PFSK-1 (cell line): ENCODE measurements around the gene CEP112.

Source experiments
- POLR2AphosphoS5 ChIP-seq: IDR thresholded peaks from 2 replicates; pipeline ENCODE4 v1.6.1; 2012; ENCODE audit warnings: low read depth, mild to moderate bottlenecking, control low read depth, low read length, moderate library complexity
- SIN3A ChIP-seq: IDR thresholded peaks from 2 replicates; pipeline ENCODE4 v1.6.1; 2012; ENCODE audit warnings: mild to moderate bottlenecking, low read length, moderate library complexity, borderline replicate concordance; ENCODE audit not compliant: insufficient read depth
- TF ChIP-seq, protein P1 (sequence below), 2 experiments: IDR thresholded peaks; 2 replicates each; pipeline versions ENCODE4 v1.6.1 to v1.8.0; 2011 to 2012; ENCODE audit warnings: low read depth in 2 of 2, low read length in 2 of 2, control low read depth in 1 of 2, inconsistent platforms in 1 of 2, mild to moderate bottlenecking in 1 of 2, moderate library complexity in 1 of 2; ENCODE audit not compliant: insufficient read depth in 1 of 2

DNA sequence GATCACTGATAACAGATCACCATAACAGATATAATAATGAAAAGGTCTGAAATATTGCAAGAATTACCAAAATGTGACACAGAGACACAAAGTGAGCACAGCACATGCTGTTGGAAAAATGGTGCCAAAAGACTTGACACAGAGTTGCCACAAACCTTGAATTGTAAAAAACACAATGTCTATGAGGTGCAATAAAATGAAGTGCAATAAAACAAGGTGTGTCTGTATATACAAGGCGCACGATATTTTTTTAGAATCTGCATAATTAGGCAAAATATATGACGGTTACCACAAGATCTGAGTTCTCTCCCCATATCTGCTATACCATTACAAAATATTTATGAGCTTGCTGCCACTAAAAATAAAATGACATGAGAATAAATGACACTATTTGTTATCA lies 458.6 kb downstream of the CEP112 start:
- TF ChIP-seq POLR2AphosphoS5: no peak
- no peak for TF ChIP-seq SIN3A
- TF ChIP-seq, protein P1, sequence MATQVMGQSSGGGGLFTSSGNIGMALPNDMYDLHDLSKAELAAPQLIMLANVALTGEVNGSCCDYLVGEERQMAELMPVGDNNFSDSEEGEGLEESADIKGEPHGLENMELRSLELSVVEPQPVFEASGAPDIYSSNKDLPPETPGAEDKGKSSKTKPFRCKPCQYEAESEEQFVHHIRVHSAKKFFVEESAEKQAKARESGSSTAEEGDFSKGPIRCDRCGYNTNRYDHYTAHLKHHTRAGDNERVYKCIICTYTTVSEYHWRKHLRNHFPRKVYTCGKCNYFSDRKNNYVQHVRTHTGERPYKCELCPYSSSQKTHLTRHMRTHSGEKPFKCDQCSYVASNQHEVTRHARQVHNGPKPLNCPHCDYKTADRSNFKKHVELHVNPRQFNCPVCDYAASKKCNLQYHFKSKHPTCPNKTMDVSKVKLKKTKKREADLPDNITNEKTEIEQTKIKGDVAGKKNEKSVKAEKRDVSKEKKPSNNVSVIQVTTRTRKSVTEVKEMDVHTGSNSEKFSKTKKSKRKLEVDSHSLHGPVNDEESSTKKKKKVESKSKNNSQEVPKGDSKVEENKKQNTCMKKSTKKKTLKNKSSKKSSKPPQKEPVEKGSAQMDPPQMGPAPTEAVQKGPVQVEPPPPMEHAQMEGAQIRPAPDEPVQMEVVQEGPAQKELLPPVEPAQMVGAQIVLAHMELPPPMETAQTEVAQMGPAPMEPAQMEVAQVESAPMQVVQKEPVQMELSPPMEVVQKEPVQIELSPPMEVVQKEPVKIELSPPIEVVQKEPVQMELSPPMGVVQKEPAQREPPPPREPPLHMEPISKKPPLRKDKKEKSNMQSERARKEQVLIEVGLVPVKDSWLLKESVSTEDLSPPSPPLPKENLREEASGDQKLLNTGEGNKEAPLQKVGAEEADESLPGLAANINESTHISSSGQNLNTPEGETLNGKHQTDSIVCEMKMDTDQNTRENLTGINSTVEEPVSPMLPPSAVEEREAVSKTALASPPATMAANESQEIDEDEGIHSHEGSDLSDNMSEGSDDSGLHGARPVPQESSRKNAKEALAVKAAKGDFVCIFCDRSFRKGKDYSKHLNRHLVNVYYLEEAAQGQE (IDR thresholded peaks at IDR 0.05; ENCODE audit: insufficient read depth in 1 of 2, low read depth in 2 of 2, low read length in 2 of 2): no peak
